ENCODE data around the gene LCE4A. TPM values are rescaled to one million over a fixed set of nuclear protein-coding genes. Genes with fewer than 3 reads are reported as not detected.

The LCE4A gene
- total RNA-seq, 2 donors from 2014 or later: not detected

GRCh38 chr1:152718238-152718637, 10.3 kb downstream of the LCE4A start:
- DNase-seq (no peak), ATAC-seq (no peak)
- Mint-ChIP-seq H3K4me1 (no peaks in the 10 kb centered on the region), H3K4me3 (no peak overlapping the region), H3K27ac (no peak overlapping the region), H3K36me3 (ENCODE audit: low read depth) (peaks cover 2% of the 10 kb centered on the region), H3K27me3 (peaks cover 45% of the 10 kb centered on the region)
- H3K9me3 ChIP-seq (ENCODE audit: control insufficient read depth, low read length, poor library complexity, severe bottlenecking): no peaks in the 10 kb centered on the region

DNA sequence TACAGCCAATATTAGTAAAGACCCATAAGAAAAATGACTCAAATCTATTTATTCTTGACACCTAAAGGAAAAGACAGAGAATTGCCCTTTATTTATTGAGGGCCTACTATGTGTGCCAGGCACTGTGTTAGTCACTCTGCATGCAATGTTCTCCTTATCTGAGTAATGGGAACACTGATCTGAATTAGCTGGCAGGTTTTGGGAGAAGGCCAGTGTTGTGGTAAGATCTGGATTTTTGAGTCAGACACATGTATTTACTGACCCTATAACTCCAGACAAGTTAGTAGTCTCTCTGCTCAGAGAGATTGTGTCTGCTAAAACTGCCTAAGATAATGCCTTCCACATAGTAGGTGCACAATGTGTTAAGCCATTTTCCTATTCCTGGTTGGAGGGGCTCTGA, 17.3 kb downstream of the LCE4A start:
- H3K36me3 Mint-ChIP-seq (ENCODE audit: low read depth): peaks cover 2% of the 10 kb centered on the region
- no peak overlapping the region for H3K27ac Mint-ChIP-seq
- no peak overlapping the region for H3K4me3 Mint-ChIP-seq
- DNase-seq (no peak), ATAC-seq (no peak)
- no peaks in the 10 kb centered on the region for H3K4me1 Mint-ChIP-seq
- no peaks in the 10 kb centered on the region for H3K9me3 ChIP-seq (ENCODE audit: control insufficient read depth, low read length, poor library complexity, severe bottlenecking)
- H3K27me3 Mint-ChIP-seq: peaks cover 48% of the 10 kb centered on the region

DNA sequence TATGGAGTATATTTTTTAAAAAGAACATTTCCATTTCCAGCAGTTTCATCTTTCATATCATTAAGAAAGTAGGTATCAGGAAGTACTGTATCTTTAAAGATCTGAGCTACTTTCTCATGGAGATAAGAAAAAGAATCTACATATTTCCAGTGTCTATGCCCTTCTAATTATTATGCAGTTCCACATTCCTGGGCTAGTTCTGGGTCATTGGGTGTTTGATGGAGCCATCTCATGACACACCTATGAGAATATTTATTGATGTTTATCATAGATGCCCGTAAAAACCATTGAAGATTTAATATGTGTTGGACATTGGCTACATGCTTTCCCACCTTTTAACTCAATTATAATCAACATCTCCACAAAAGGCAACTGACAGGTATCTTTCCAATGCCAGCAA, 21.0 kb downstream of the LCE4A start:
- Mint-ChIP-seq H3K4me1 (no peaks in the 10 kb centered on the region), H3K27me3 (peaks cover 43% of the 10 kb centered on the region), H3K4me3 (no peak overlapping the region), H3K36me3 (ENCODE audit: low read depth) (no peaks in the 10 kb centered on the region), H3K27ac (no peak overlapping the region)
- no peaks in the 10 kb centered on the region for H3K9me3 ChIP-seq (ENCODE audit: control insufficient read depth, low read length, poor library complexity, severe bottlenecking)
- no peak for ATAC-seq
- no peak for DNase-seq

GRCh38 chr1:152735648-152736047, 27.7 kb downstream of the LCE4A start:
- Mint-ChIP-seq H3K36me3 (ENCODE audit: low read depth) (no peaks in the 10 kb centered on the region), H3K27me3 (peaks cover 67% of the 10 kb centered on the region), H3K4me3 (no peak overlapping the region), H3K4me1 (no peaks in the 10 kb centered on the region), H3K27ac (no peak overlapping the region)
- no peak for ATAC-seq
- DNase-seq: no peak
- no peaks in the 10 kb centered on the region for H3K9me3 ChIP-seq (ENCODE audit: control insufficient read depth, low read length, poor library complexity, severe bottlenecking)

DNA sequence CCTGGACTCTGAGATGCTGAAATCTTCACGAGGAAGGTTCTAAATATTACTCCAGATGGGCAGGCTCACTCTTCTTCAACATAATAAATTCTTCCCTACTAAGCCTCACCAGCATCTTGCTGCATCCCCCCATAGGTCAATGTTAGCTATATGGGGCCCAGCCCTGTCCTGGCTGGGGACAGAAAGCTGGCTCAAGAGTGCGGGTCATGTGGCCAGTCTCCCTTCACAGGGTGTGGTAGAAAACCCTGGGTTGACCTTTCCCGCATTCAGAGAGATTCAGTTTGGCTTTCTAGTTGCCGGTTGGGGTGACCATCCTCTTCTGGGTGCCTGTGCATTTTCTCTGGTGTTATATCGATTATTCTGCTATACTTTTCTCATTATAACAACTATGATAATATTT, 30.0 kb downstream of the LCE4A start:
- no peaks in the 10 kb centered on the region for H3K4me1 Mint-ChIP-seq
- H3K9me3 ChIP-seq (ENCODE audit: control insufficient read depth, low read length, poor library complexity, severe bottlenecking): no peaks in the 10 kb centered on the region
- no peak overlapping the region for H3K4me3 Mint-ChIP-seq
- no peaks in the 10 kb centered on the region for H3K36me3 Mint-ChIP-seq (ENCODE audit: low read depth)
- no peak for ATAC-seq
- no peak for DNase-seq
- no peak overlapping the region for H3K27ac Mint-ChIP-seq
- H3K27me3 Mint-ChIP-seq: peaks cover 71% of the 10 kb centered on the region

DNA sequence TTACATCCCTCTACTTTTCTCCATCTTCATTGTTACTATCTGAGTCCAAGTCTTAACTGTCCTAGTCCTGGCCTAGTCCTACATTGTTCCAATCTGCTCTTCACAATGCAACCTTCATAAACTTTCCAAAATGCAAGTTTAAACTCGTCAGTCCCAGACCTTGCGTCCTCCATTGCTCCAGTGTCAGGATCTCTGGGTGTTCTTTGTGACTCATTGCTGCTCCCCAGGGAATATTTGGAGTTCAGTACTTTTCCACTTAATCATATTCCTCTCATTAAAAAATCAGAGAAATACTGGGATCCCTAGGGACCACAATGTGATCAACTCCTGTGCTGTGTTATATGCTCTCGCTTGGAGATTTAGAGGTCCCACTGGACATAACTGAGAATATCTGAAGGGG, 31.9 kb downstream of the LCE4A start:
- peaks cover 77% of the 10 kb centered on the region for H3K27me3 Mint-ChIP-seq
- H3K4me1 Mint-ChIP-seq: no peaks in the 10 kb centered on the region
- no peak overlapping the region for H3K27ac Mint-ChIP-seq
- no peak for DNase-seq
- no peaks in the 10 kb centered on the region for H3K9me3 ChIP-seq (ENCODE audit: control insufficient read depth, low read length, poor library complexity, severe bottlenecking)
- H3K36me3 Mint-ChIP-seq (ENCODE audit: low read depth): no peaks in the 10 kb centered on the region
- ATAC-seq: no peak
- no peak overlapping the region for H3K4me3 Mint-ChIP-seq

DNA sequence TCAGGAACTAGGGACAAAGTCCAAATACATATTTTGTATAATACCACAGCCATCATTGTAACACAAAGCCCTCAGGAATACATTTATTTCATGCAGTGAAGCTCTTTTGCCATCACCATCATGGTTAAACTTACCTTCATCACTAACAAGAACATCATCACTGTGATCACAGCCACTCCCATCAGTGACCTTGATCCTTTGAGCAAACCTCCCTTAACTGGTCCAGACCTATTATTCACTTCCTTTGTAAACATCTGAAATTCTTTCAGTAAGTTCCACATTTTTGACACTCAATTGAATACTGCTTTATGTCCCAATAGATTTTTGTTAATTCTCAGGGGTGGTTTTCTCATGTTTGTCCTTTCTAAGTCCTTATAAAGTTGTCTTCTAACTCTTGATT, 33.7 kb downstream of the LCE4A start:
- ATAC-seq (no peak), DNase-seq (no peak)
- peaks cover 71% of the 10 kb centered on the region for H3K27me3 Mint-ChIP-seq
- H3K36me3 Mint-ChIP-seq (ENCODE audit: low read depth): no peaks in the 10 kb centered on the region
- H3K4me3 Mint-ChIP-seq: no peak overlapping the region
- no peaks in the 10 kb centered on the region for H3K4me1 Mint-ChIP-seq
- H3K27ac Mint-ChIP-seq: no peak overlapping the region
- H3K9me3 ChIP-seq (ENCODE audit: control insufficient read depth, low read length, poor library complexity, severe bottlenecking): no peaks in the 10 kb centered on the region

- Mint-ChIP-seq H3K36me3 (ENCODE audit: low read depth) (no peaks in the 10 kb centered on the region), H3K27me3 (peaks cover 63% of the 10 kb centered on the region), H3K4me1 (no peaks in the 10 kb centered on the region), H3K4me3 (no peak overlapping the region), H3K27ac (no peak overlapping the region)
- DNase-seq: no peak
- no peak for ATAC-seq
- H3K9me3 ChIP-seq (ENCODE audit: control insufficient read depth, low read length, poor library complexity, severe bottlenecking): no peaks in the 10 kb centered on the region
Observed at GRCh38 chr1:152743371-152744145, 35.6 kb downstream of the LCE4A start.

- H3K4me1 Mint-ChIP-seq: no peaks in the 10 kb centered on the region
- peaks cover 59% of the 10 kb centered on the region for H3K27me3 Mint-ChIP-seq
- H3K4me3 Mint-ChIP-seq: no peak overlapping the region
- no peak for ATAC-seq
- no peak overlapping the region for H3K27ac Mint-ChIP-seq
- H3K9me3 ChIP-seq (ENCODE audit: control insufficient read depth, low read length, poor library complexity, severe bottlenecking): no peaks in the 10 kb centered on the region
- H3K36me3 Mint-ChIP-seq (ENCODE audit: low read depth): no peaks in the 10 kb centered on the region
- no peak for DNase-seq
Observed at GRCh38 chr1:152745289-152745704, 37.3 kb downstream of the LCE4A start.

DNA sequence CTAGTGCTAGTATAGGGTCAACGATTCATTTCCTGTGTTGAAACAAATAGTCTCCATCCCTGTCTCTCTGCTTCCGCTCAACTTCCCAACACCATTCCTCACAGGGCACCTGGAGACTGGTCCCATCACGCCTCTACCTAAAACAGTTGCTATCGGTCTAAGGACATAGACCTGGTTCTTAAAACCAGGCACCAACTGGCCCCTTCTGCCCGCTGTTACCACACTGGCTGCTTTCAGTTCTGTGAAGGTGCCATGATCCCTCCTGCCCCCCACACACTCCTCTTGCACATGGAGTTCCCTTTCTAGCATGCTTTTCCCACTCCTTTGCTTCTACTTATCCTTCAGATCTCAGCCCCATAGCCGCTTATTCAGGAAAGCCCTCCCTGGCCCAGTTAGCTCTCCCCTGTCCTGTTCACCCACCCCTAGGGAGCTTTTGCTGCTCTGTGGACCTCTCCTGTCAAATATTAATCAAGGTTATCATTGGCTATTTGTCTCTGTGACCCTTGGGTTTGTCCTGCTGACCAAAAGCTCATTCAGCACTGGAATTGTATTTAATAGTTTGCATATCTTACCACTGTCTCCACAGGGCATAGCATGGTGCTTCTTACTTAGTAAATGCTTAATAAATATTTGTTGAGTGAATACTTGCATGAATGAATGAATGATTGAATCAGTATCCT, 37.9 kb downstream of the LCE4A start:
- no peaks in the 10 kb centered on the region for H3K9me3 ChIP-seq (ENCODE audit: control insufficient read depth, low read length, poor library complexity, severe bottlenecking)
- Mint-ChIP-seq H3K4me3 (no peak overlapping the region), H3K27ac (no peak overlapping the region), H3K36me3 (ENCODE audit: low read depth) (no peaks in the 10 kb centered on the region), H3K27me3 (peaks cover 65% of the 10 kb centered on the region), H3K4me1 (no peaks in the 10 kb centered on the region)
- ATAC-seq: no peak
- no peak for DNase-seq

DNA sequence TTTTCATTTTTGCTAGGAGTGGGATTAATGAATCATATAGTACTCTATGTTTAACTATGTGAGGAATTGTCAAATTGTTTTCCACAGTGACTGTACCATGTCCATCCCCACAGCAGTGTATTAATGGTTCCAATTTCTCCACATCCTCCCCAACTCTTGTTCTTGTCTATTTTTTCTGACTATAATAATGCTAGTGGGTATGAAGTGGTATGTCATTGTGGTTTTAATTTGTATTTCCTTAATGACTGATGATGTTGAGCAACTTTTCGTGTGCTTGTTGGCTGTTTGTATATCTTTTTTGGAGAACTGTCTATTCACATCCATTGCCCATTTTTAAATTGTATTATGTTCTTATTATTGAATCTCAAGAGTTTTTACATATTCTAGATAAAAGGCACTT, 39.9 kb downstream of the LCE4A start:
- H3K27ac Mint-ChIP-seq: no peak overlapping the region
- DNase-seq: no peak
- no peaks in the 10 kb centered on the region for H3K9me3 ChIP-seq (ENCODE audit: control insufficient read depth, low read length, poor library complexity, severe bottlenecking)
- no peak overlapping the region for H3K4me3 Mint-ChIP-seq
- H3K36me3 Mint-ChIP-seq (ENCODE audit: low read depth): no peaks in the 10 kb centered on the region
- ATAC-seq: no peak
- H3K27me3 Mint-ChIP-seq: peaks cover 71% of the 10 kb centered on the region
- H3K4me1 Mint-ChIP-seq: no peaks in the 10 kb centered on the region

DNA sequence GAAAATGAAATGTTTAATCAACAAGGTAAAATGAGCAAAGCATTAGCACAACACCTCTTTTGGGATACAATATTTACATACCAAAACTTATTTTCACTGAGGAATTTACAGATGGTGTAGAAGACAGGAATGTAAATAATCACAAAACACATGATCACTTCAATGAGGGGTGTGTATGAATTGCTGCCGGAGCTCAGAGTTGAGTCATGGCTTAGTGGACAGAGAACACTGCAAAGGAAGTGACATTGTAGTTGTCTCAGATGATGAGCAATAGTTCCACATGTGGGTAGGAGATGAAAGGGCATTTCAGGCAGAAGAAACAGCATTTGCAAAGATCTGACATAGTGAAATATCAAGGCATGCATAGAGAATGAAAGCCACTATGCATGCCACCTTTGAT, 44.3 kb downstream of the LCE4A start:
- no peak for ATAC-seq
- H3K27ac Mint-ChIP-seq: no peak overlapping the region
- H3K9me3 ChIP-seq (ENCODE audit: control insufficient read depth, low read length, poor library complexity, severe bottlenecking): no peaks in the 10 kb centered on the region
- DNase-seq: no peak
- peaks cover 74% of the 10 kb centered on the region for H3K27me3 Mint-ChIP-seq
- H3K4me1 Mint-ChIP-seq: no peaks in the 10 kb centered on the region
- H3K4me3 Mint-ChIP-seq: no peak overlapping the region
- no peaks in the 10 kb centered on the region for H3K36me3 Mint-ChIP-seq (ENCODE audit: low read depth)

DNA sequence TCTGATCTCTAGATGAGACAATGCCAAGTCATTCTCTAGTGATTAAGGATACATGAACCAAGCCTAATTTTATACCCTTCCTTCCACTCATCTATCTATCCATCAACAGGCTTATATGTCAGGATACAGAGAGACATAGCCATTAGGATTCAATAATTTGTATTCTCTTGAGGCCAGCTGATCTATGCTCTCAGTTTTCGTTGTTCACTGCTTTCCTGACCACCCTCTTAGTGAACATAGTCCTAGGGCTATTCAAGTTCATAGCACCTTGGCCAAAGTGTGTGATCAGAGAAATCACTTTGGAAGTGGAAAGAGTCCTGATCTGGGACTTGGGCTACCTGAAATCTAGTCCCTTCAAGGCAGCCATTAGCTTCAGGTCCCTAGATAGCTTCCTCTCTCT, 45.6 kb downstream of the LCE4A start:
- H3K9me3 ChIP-seq (ENCODE audit: control insufficient read depth, low read length, poor library complexity, severe bottlenecking): no peaks in the 10 kb centered on the region
- H3K27me3 Mint-ChIP-seq: peaks cover 77% of the 10 kb centered on the region
- no peak for DNase-seq
- H3K4me1 Mint-ChIP-seq: no peaks in the 10 kb centered on the region
- no peak overlapping the region for H3K4me3 Mint-ChIP-seq
- no peak overlapping the region for H3K27ac Mint-ChIP-seq
- ATAC-seq: no peak
- H3K36me3 Mint-ChIP-seq (ENCODE audit: low read depth): no peaks in the 10 kb centered on the region

DNA sequence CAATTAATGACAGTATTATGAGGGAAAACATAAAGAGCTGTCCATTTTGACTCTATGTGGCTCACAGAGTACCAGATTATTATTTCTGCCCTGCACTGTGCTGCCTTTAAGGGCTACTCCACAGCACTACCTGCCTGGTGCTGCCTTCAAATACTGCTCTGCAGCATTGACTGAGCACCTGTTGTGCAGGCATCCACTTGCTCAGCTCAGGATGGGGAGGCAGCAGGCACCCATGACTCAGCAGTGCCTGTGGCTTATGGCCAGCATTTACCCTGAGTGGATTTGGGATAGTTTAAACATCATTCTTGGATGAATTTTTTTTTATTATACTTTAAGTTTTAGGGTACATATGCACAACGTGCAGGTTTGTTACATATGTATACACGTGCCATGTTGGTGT, 48.9 kb downstream of the LCE4A start:
- H3K9me3 ChIP-seq (ENCODE audit: control insufficient read depth, low read length, poor library complexity, severe bottlenecking): no peaks in the 10 kb centered on the region
- Mint-ChIP-seq H3K27me3 (peaks cover 79% of the 10 kb centered on the region), H3K4me1 (no peaks in the 10 kb centered on the region), H3K4me3 (no peak overlapping the region), H3K27ac (no peak overlapping the region), H3K36me3 (ENCODE audit: low read depth) (no peaks in the 10 kb centered on the region)
- ATAC-seq (no peak), DNase-seq (no peak)

Data from T-helper 17 cell (primary cell).